Posterior vena cava (tissue), 2 donors: ENCODE data around the gene FHOD1. TPM values are rescaled to one million over a fixed set of nuclear protein-coding genes. Genes with fewer than 3 reads are reported as not detected.

Source experiments
- DNase-seq: peaks from one replicate; pipeline ENCODE4 v3.0.0-alpha.2; 2020; ENCODE audit warnings: low spot score
- intact Hi-C, 2 donors: fragments of 100-400 bp; cut with DNase I; formaldehyde crosslinking; loops; one replicate each; pipeline versions ENCODE4 v1.14.1 to v1.14.2; 2022 to 2023
- long read RNA-seq, 2 donors: library from polyadenylated mRNA; unstranded; transcript quantifications; one replicate each; pipeline ENCODE4 v2.0.0, GENCODE V29; 2020 to 2021
- total RNA-seq, 2 donors: library from RNA; stranded (reverse); fragmentation: NEBNext Ultra II Directional; extraction: Animal tissue kit (Norgen Biotek cat#: 25700); gene quantifications; one replicate each; pipeline ENCODE4 v1.2.1, GENCODE V29; 2021
- donor health status: DM: yes; HTN: yes; CAD: no.
- donor health status: DM: yes; HTN: yes; CAD: no.

Gene FHOD1
- 10 to 100 TPM; 23.8 to 32.9 TPM for total RNA-seq
- long read RNA-seq, donor 1, partial matches to known transcripts, result 4 of 5 reads
- long read RNA-seq, donor 1, other reads (novel, unspliced or antisense), result 0 of 5 reads
- long read RNA-seq, donor 2, partial matches to known transcripts, result 12 of 15 reads
- long read RNA-seq, donor 2, other reads (novel, unspliced or antisense), result 3 of 15 reads

- intact Hi-C loops, result no loop called here
- DNase-seq, result peak; percentile 100
Measured at GRCh38 chr16:67247192-67248072, at the start of gene FHOD1. Gene FHOD1, minus strand, starts transcription at chr16:67247481. Its CDS starts 71 bp downstream, at chr16:67247410.

DNA sequence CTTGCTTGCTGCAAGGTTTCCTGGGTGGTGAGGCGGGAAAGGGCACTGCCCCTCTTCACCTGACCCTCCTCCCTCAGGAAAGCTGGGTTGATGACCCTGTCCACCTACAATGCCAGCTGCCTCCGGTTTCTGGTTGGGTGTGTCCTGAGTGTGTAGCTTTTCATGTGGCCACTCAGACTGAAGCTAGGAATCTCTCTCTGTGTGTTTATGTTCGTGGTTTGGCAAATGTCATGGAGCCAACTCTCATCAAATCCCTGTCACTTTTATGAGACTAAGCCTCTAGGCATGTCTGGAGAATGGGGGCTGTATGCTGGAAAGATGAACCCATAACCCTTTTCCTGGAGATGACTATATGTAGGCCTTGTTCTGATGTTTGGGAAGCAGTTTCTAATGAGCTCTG, 49.1 kb upstream of the FHOD1 start:
- intact Hi-C loops, result no loop called here
- DNase-seq, result peak; percentile 1

DNA sequence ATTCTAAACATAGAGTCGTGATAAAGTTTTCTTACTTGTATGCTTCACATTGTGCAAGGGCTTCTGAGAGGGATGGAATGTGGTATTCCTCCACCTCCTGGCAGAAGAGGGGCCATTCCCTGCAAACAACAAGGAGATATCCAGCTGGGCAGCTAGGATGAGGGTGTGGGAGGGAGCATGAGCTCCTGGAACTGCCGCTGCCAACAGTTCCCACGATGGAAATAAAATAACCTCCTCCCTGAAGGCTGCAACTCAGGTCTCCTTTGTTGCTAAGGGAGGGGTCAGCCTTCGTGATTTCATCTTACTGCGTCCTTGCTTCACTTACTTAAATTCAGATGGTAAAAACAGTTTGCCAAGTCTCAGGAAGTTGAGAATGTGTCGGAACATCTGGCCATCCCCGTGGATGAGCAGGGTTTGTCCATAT, 47.7 kb upstream of the FHOD1 start:
- intact Hi-C loops, result no loop called here
- no peak for DNase-seq

DNA sequence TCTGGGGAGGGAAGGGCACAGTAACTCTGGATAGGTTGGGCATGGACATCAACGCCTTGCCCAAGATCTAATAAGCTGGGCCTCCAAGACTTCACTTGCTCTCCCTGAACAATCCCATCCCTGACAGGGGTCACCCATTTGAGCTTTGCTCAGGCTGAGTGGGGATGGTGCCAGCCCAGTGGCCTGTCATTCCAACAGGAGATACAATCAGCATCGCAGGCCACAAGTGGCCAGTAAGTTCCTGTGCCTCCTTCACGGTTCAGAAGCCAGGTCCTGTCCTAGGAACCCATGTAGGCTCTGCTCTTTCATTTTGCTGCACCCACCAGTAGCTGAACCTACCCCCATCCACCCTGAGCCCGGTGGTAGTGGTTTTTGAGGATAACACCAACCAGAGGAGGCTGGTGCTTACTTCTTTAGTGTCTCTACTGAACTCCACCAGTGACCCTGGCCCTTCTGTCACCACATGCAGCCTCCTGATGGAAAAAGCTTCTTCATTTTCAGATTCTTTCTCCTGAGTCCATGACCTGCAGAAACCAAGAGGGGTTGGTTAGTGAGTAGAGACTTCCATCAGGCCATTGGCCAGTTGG, 47.0 kb upstream of the FHOD1 start:
- DNase-seq, result no peak
- intact Hi-C loops, result no loop called here

GRCh38 chr16:67291461-67291860, 44.2 kb upstream of the FHOD1 start:
- intact Hi-C loops, result no loop called here
- DNase-seq, result no peak

GRCh38 chr16:67287960-67288359, 40.7 kb upstream of the FHOD1 start:
- intact Hi-C loops, result loop anchor here in 1 of 2 donors (10.0 kb wide), 1 partner anchor 1097 kb away; no protein-coding TSS in a partner anchor
- DNase-seq, result no peak

- intact Hi-C loops, result loop anchor here in 1 of 2 donors (10.0 kb wide), 1 partner anchor 1098 kb away; no protein-coding TSS in a partner anchor
- DNase-seq, result no peak
Measured at GRCh38 chr16:67286441-67287235, 39.4 kb upstream of the FHOD1 start.

DNA sequence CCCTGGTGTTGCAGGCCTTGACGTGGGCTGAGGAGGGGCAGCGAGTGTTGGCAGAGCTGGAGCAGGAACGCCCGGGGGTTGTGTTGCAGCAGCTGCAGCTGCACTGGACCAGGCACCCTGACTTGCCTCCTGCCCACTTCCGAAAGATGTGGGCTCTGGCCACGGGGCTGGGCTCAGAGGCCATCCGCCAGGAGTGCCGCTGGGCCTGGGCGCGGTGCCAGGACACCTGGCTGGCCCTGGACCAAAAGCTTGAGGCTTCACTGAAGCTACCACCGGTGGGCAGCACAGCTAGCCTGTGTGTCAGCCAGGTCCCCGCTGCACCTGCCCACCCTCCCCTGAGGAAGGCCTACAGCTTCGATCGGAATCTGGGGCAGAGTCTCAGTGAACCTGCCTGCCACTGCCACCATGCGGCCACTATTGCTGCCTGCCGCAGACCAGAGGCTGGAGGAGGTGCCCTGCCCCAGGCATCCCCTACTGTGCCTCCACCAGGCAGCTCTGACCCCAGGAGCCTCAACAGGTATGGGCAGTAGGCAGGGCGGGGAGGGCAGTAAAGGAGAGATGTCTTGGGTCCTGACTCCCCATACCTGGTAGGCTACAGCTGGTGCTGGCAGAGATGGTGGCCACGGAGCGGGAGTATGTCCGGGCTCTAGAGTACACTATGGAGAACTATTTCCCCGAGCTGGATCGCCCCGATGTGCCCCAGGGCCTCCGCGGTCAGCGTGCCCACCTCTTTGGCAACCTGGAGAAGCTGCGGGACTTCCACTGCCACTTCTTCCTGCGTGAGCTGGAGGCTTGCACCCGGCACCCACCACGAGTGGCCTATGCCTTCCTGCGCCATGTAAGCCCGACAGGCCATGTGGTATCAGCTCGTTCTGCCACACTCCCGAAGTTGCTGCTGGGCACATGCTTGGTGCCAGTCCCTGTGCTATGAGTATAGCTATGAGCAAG, 37.7 kb upstream of the FHOD1 start:
- intact Hi-C loops, result loop anchor here in 1 of 2 donors (10.0 kb wide), 1 partner anchor 1100 kb away; no protein-coding TSS in a partner anchor
- DNase-seq, result peak; percentile 81

GRCh38 chr16:67283826-67284555, 36.7 kb upstream of the FHOD1 start:
- intact Hi-C loops, result loop anchor here in 1 of 2 donors (10.0 kb wide), 1 partner anchor 1101 kb away; no protein-coding TSS in a partner anchor
- peak; percentile 55 for DNase-seq

- DNase-seq, result no peak
- intact Hi-C loops, result loop anchor here in 1 of 2 donors (10.0 kb wide), 1 partner anchor 1102 kb away; no protein-coding TSS in a partner anchor
Measured at GRCh38 chr16:67283039-67283825, 36.0 kb upstream of the FHOD1 start.

DNA sequence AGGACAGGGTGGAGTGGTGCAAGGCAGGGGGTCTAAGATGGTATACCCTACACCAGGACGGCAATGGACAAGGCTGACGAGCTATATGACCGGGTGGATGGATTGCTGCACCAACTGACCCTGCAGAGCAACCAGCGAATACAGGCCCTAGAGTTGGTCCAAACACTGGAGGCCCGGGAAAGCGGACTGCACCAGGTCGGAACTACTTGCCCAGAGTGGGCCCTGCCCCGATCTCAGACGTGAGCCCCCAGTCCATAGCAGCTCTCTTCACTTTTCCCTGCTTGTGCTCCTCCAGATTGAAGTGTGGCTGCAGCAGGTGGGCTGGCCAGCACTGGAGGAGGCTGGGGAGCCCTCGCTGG, 35.1 kb upstream of the FHOD1 start:
- DNase-seq, result no peak
- intact Hi-C loops, result loop anchor here in 1 of 2 donors (10.0 kb wide), 1 partner anchor 1102 kb away; no protein-coding TSS in a partner anchor

GRCh38 chr16:67281536-67282446, 34.5 kb upstream of the FHOD1 start:
- DNase-seq, result no peak
- intact Hi-C loops, result loop anchor here in 1 of 2 donors (10.0 kb wide), 1 partner anchor 1103 kb away; no protein-coding TSS in a partner anchor

DNA sequence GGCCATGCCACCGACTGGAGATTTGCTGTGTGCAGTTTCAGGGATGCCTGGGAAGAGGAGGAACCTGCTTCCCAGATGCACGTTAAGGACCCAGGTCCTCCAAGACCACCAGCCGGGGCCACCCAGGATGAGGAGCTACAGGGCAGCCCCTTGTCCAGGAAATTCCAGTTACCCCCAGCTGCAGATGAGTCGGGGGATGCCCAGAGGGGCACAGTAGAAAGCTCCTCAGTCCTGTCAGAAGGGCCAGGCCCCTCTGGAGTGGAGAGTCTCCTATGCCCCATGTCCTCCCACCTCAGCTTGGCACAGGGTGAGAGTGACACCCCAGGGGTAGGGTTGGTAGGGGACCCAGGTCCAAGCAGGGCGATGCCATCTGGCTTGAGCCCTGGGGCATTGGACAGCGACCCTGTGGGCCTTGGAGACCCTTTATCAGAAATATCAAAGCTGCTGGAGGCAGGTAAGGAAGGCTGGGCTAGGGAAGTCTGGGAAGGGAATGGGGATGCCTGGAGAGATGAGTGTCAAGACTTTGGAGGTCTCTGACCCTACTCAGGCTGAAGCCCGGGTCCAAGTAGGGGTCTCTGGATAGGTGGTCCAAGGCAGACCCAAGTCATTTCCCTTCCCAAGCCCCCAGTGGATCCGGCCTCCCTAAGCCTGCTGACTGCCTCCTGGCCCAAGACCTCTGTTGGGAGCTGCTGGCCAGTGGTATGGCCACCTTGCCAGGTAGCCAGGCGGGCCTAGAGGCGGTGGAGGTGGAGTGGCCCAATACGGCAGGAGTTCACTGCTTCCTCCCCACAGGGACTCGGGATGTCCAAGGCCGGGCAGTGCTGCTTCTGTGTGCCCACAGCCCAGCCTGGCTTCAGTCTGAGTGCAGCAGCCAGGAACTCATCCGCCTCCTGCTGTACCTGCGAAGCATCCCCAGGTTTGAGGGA, 33.1 kb upstream of the FHOD1 start:
- DNase-seq, result no peak
- intact Hi-C loops, result loop anchor here in 1 of 2 donors (10.0 kb wide), 1 partner anchor 1104 kb away; no protein-coding TSS in a partner anchor
